T-helper 1 cell treated with Interleukin-12 subunit alpha and Interleukin-12 subunit beta and Interleukin-4 antibody, amounts not matched to agents 30 μg/mL and 1 μg/mL, for 36 hours (primary cell): Measurements from ENCODE around the gene VAV2.
A peak's percentile ranks its signal among the peaks of the same experiment; 100 is the strongest.

Experiments
- H3K27ac Mint-ChIP-seq: one replicate; pipeline ENCODE4 v1.8.0; 2021; ENCODE audit warnings: mild to moderate bottlenecking, mixed read lengths
- H3K27me3 Mint-ChIP-seq: one replicate; pipeline ENCODE4 v1.8.0; 2021; ENCODE audit warnings: low read depth, mixed read lengths
- H3K36me3 Mint-ChIP-seq: one replicate; pipeline ENCODE4 v1.8.0; 2021; ENCODE audit warnings: low read depth, mixed read lengths
- H3K4me1 Mint-ChIP-seq: one replicate; pipeline ENCODE4 v1.8.0; 2021; ENCODE audit warnings: low read depth, mixed read lengths
- H3K4me3 Mint-ChIP-seq: one replicate; pipeline ENCODE4 v1.8.0; 2021; ENCODE audit warnings: mild to moderate bottlenecking, moderate library complexity, mixed read lengths
- H3K9me3 Mint-ChIP-seq: one replicate; pipeline ENCODE4 v1.8.0; 2021; ENCODE audit warnings: mixed read lengths

Gene VAV2

GRCh38 chr9:134030821-134031470 is 38.8 kb upstream of the VAV2 start:
- H3K27ac Mint-ChIP-seq = no peak overlapping the region
- H3K4me1 Mint-ChIP-seq = no peaks in the 10 kb centered on the region

GRCh38 chr9:134029248-134030226 is 37.4 kb upstream of the VAV2 start:
- H3K4me1 Mint-ChIP-seq = no peaks in the 10 kb centered on the region
- no peaks in the 10 kb centered on the region for H3K9me3 Mint-ChIP-seq
- H3K4me3 Mint-ChIP-seq = no peak overlapping the region
- peaks cover 6% of the 10 kb centered on the region for H3K36me3 Mint-ChIP-seq
- H3K27me3 Mint-ChIP-seq = no peaks in the 10 kb centered on the region
- H3K27ac Mint-ChIP-seq = no peak overlapping the region

More at GRCh38 chr9:134030821-134031470, 38.8 kb upstream of the VAV2 start:
- Mint-ChIP-seq H3K9me3 (no peaks in the 10 kb centered on the region), H3K36me3 (peaks cover 8% of the 10 kb centered on the region), H3K4me3 (no peak overlapping the region), H3K27me3 (no peaks in the 10 kb centered on the region)

DNA sequence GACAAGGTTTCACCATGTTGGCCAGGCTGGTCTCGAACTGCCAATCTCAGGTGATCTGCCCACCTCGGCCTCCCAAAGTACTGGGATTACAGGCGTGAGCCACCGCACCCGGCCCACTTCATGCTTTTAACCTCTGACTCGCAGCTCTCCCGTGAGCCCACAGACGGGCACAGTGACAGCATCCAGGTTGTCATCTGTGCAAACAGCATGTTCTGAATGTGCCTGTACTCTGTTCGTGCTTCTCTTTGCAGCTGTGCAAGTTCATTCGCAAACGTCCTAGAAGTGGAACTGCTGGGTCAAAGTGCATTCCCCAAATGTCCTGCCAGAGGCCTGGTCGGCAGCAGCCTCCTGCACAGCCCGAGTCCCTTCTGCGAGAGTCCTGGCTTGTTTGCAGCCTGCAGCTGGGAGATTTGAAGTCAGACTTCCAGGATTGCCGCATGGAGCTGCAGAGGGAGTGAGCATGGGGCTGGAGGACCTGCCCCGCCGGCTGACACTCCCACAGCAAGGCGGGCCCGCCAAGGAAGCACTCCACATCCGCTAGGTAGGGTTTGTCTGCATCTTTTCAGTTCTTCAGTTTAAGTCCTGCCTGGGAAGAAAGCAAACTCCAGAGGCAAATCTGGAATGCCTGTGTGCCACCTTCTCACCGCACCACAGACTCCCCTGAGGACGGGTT is 36.6 kb upstream of the VAV2 start:
- Mint-ChIP-seq H3K9me3 (no peaks in the 10 kb centered on the region), H3K27me3 (no peaks in the 10 kb centered on the region), H3K27ac (no peak overlapping the region), H3K36me3 (peaks cover 6% of the 10 kb centered on the region), H3K4me3 (no peak overlapping the region), H3K4me1 (peaks cover 3% of the 10 kb centered on the region)

DNA sequence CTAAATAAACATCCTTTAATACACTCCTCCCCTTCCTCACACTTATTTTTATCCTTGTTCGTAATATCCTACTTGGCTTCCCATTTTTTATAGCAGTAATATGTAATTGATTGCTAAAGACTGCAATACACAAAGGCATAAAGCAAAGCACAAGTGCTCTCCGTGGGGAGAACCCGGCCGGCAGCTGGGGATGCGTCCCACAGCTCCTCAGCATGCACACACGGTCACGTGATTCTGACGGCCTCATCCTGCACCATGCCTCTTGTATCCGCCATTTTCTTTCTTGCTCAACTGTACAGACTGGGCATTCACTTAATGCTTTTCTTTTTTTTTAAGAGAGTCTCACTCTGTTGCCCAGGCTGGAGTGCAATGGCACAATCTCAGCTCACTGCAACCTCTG is 36.0 kb upstream of the VAV2 start:
- Mint-ChIP-seq H3K9me3 (no peaks in the 10 kb centered on the region), H3K4me1 (peaks cover 3% of the 10 kb centered on the region), H3K36me3 (peaks cover 3% of the 10 kb centered on the region), H3K4me3 (peak overlapping the region; percentile 13), H3K27me3 (no peaks in the 10 kb centered on the region), H3K27ac (no peak overlapping the region)

DNA sequence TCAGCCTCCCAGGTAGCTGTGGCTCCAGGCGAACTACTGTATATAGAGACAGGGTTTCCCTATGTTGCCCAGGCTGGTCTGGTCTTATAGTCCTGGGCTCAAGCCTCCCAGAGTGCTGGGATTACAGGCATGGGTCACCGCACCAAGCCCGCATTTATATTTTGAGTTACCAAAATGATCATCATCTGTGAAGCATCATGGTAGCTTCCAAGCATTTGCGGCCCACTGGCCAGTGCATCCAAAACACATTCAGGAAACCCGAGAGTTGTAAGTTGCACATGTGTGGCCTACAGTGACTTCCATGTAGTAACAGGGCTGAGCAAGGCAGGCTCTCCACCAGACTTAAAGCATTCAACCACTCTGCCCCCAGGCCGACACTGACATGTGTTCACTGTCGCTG is 35.4 kb upstream of the VAV2 start:
- Mint-ChIP-seq H3K4me3 (peak overlapping the region; percentile 17), H3K4me1 (peaks cover 3% of the 10 kb centered on the region), H3K27me3 (no peaks in the 10 kb centered on the region), H3K27ac (no peak overlapping the region), H3K36me3 (peaks cover 3% of the 10 kb centered on the region), H3K9me3 (no peaks in the 10 kb centered on the region)

GRCh38 chr9:134026981-134027380 is 34.9 kb upstream of the VAV2 start:
- no peak overlapping the region for H3K27ac Mint-ChIP-seq
- H3K4me3 Mint-ChIP-seq = peak overlapping the region; percentile 17
- H3K4me1 Mint-ChIP-seq = peaks cover 3% of the 10 kb centered on the region
- H3K36me3 Mint-ChIP-seq = peaks cover 3% of the 10 kb centered on the region
- H3K9me3 Mint-ChIP-seq = no peaks in the 10 kb centered on the region
- no peaks in the 10 kb centered on the region for H3K27me3 Mint-ChIP-seq

DNA sequence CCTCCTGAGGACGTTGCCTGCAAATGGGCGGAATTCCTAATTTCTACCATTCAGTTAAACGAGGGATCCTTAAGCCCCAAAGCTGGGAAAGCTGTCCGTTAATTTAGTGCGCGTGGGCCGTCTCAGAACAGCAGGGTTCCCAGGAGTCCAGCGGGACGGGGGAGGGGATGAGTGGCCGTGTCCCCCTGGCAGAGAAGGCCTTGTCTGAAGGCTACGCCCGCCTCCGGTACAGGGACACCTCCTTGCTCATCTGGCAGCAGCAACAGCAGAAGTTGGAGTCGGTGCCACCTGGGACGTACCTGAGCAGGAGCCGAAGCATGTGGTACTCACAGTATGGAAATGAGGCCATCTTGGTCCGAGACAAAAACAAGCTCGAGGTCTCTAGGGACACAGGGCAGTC is 34.5 kb upstream of the VAV2 start:
- Mint-ChIP-seq H3K9me3 (no peaks in the 10 kb centered on the region), H3K4me1 (peaks cover 3% of the 10 kb centered on the region), H3K36me3 (peaks cover 3% of the 10 kb centered on the region), H3K4me3 (no peak overlapping the region), H3K27ac (no peak overlapping the region), H3K27me3 (no peaks in the 10 kb centered on the region)

DNA sequence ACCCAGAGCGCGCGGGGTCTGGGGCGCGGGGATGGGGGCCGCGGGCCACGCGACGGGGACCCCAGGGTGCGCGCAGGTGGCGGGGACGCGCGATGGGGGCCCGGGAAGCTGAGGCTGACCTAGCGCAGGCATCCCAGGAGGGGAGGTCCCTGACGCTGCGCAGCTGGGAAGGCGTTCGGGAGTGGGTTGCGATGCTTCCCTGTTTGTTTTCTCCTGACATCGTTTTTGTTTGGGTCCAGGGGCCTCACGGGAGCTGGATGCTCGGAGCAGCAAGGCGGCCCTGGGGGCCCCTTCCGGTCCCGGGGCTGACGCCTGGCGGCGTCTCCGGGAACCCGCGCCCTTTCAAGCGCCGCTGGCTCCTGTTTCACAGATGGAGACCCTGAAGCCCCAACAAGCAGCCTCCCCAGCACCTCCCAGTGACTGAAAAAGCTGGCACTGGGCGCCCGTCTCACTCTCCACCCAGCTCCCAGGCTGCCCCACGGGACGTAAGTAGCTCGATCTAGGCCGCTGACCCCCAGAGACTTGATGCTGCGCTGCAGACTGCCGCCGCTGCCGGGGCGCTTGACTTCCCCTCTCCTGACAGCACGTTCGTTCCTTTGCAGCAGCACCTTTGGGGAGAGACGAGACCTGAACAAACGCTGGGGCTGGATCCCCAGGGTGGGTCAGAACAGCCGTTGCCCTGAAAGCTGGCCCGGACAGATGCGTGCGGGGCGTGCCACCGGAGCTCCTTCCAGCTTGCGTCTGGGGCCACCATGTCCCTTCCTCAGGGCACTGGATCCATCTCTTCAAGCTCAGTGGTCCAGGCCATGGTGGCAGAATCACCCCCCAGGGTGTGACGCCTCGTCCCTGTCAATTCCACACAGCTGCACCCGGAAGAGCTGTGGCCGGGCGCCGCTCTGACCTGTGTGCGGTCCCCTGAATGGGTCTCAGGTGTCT is 33.8 kb upstream of the VAV2 start:
- H3K9me3 Mint-ChIP-seq = no peaks in the 10 kb centered on the region
- no peak overlapping the region for H3K27ac Mint-ChIP-seq
- peak overlapping the region; percentile 78 for H3K4me3 Mint-ChIP-seq
- H3K27me3 Mint-ChIP-seq = no peaks in the 10 kb centered on the region
- H3K36me3 Mint-ChIP-seq = peaks cover 3% of the 10 kb centered on the region
- H3K4me1 Mint-ChIP-seq = peaks cover 3% of the 10 kb centered on the region

GRCh38 chr9:134024828-134025605 is 32.9 kb upstream of the VAV2 start, which contains the start of gene BRD3OS:
Gene BRD3OS (plus strand): TSS chr9:134025481. CDS start chr9:134026748, 1,267 bp downstream.
- peak within 1 kb of the TSS; percentile 78 for H3K4me3 Mint-ChIP-seq
- H3K36me3 Mint-ChIP-seq = peaks cover 3% of the 10 kb centered on the region
- peak within 1 kb of the TSS; percentile 57 for H3K27ac Mint-ChIP-seq
- no peaks in the 10 kb centered on the region for H3K27me3 Mint-ChIP-seq
- peaks cover 3% of the 10 kb centered on the region for H3K4me1 Mint-ChIP-seq
- H3K9me3 Mint-ChIP-seq = no peaks in the 10 kb centered on the region

- Mint-ChIP-seq H3K9me3 (no peaks in the 10 kb centered on the region), H3K27ac (no peak overlapping the region), H3K27me3 (no peaks in the 10 kb centered on the region), H3K36me3 (peaks cover 3% of the 10 kb centered on the region), H3K4me3 (peak overlapping the region; percentile 78), H3K4me1 (peaks cover 3% of the 10 kb centered on the region)
These were observed 32.2 kb upstream of the VAV2 start for GRCh38 chr9:134024214-134024792.

DNA sequence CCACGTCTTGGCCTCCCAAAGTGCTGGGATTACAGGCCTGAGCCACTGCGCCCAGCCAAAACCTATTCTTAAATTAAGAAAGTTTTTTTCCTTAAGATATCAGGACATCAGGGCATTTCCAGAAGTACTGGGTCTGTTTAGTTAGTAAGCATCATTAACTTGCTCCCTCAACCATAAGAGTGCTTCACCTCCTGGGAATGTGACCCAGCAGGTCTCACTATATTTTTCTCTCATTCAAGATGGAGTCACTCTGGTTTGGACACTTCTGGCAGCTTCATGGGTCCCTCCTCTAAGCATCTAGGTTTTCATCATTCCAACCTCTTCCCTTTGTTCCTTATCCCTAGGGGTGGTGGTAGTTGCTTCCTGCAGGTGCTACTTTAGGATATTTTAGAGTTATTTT is 22.8 kb upstream of the VAV2 start:
- Mint-ChIP-seq H3K36me3 (no peaks in the 10 kb centered on the region), H3K4me1 (no peaks in the 10 kb centered on the region), H3K4me3 (no peak overlapping the region), H3K27ac (no peak overlapping the region), H3K27me3 (no peaks in the 10 kb centered on the region), H3K9me3 (peaks cover 14% of the 10 kb centered on the region)

GRCh38 chr9:134011401-134011800 is 19.3 kb upstream of the VAV2 start:
- H3K27ac Mint-ChIP-seq = no peak overlapping the region
- H3K36me3 Mint-ChIP-seq = no peaks in the 10 kb centered on the region
- no peaks in the 10 kb centered on the region for H3K27me3 Mint-ChIP-seq
- no peaks in the 10 kb centered on the region for H3K4me1 Mint-ChIP-seq
- H3K9me3 Mint-ChIP-seq = peaks cover 14% of the 10 kb centered on the region
- no peak overlapping the region for H3K4me3 Mint-ChIP-seq
